Measurements from ENCODE around the gene AMIGO3. TPM values are rescaled to one million over a fixed set of nuclear protein-coding genes. Genes with fewer than 3 reads are reported as not detected.

Gene AMIGO3
- polyA plus RNA-seq, 1 donor (not counting 4 experiments of a cell fraction or from before 2014, with no cell fraction given): 0.03 TPM

DNA sequence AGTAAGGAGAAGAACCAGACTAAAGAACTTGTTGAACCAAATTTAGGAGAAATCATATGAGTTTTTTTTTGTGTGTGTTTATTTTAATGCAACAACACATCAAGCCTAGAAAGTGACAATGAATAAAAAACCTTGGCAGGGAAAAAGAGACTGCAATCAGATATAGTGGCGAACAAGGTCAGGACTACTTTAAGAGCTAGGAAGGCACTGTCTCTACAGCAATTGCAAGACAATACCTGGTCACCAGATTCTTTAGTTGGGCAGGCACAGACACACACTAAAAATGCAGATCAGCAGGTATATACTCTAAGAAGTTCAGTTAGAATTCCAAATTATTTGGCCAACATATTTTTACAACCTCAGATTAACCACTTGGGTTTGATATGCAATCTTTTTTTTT, 35.1 kb upstream of the AMIGO3 start:
- Histone ChIP-seq H3K9me3 (ENCODE audit: control insufficient read depth, low read depth, low read length) (no peaks in the 10 kb centered on the region), H3K79me2 (ENCODE audit: control insufficient read depth, insufficient read depth, low read length) (peaks cover 33% of the 10 kb centered on the region), H3K27ac (ENCODE audit: control insufficient read depth, insufficient read depth, low read length) (no peak overlapping the region), H3K9ac (ENCODE audit: control insufficient read depth, extremely low read depth, insufficient read depth, low read length) (no peak overlapping the region), H4K20me1 (ENCODE audit: control insufficient read depth, extremely low read depth, insufficient read depth, low read length) (no peaks in the 10 kb centered on the region), H3K4me3 (ENCODE audit: control insufficient read depth in 2 of 3, extremely low read depth in 1 of 3, insufficient read depth in 2 of 3, low read depth in 1 of 3, low read length in 3 of 3) (no peak overlapping the region), H3K9me1 (ENCODE audit: control insufficient read depth, extremely low read depth, insufficient read depth, low read length) (no peaks in the 10 kb centered on the region), H3K36me3 (ENCODE audit: control insufficient read depth in 2 of 2, extremely low read depth in 1 of 2, insufficient read depth in 2 of 2, low read length in 2 of 2) (peaks cover 2 to 6% of the 10 kb centered on the region in 2 experiments), H2AFZ (ENCODE audit: control insufficient read depth, low read length) (no peak overlapping the region), H3K27me3 (ENCODE audit: control insufficient read depth, extremely low read depth, insufficient read depth, low read length) (no peaks in the 10 kb centered on the region), H3K4me2 (ENCODE audit: control insufficient read depth, extremely low read depth, insufficient read depth, low read depth, low read length) (no peak overlapping the region), H3K4me1 (ENCODE audit: control insufficient read depth, extremely low read depth, insufficient read depth, low read length) (no peaks in the 10 kb centered on the region)
- dilution Hi-C loops (cut with MboI; ENCODE audit: extremely low pct_ligation_motif_present, low sequenced_read_pairs): no loop called here
- FAIRE-seq: no peak
- TF ChIP-seq, protein P1, sequence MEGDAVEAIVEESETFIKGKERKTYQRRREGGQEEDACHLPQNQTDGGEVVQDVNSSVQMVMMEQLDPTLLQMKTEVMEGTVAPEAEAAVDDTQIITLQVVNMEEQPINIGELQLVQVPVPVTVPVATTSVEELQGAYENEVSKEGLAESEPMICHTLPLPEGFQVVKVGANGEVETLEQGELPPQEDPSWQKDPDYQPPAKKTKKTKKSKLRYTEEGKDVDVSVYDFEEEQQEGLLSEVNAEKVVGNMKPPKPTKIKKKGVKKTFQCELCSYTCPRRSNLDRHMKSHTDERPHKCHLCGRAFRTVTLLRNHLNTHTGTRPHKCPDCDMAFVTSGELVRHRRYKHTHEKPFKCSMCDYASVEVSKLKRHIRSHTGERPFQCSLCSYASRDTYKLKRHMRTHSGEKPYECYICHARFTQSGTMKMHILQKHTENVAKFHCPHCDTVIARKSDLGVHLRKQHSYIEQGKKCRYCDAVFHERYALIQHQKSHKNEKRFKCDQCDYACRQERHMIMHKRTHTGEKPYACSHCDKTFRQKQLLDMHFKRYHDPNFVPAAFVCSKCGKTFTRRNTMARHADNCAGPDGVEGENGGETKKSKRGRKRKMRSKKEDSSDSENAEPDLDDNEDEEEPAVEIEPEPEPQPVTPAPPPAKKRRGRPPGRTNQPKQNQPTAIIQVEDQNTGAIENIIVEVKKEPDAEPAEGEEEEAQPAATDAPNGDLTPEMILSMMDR (optimal IDR thresholded peaks at IDR 0.05 in 1 of 3, IDR thresholded peaks at IDR 0.05 in 1 of 3, conservative IDR thresholded peaks at IDR 0.05 in 1 of 3; ENCODE audit: extremely low read depth in 1 of 3, insufficient read depth in 2 of 3, low read length in 3 of 3): no peak
- TF ChIP-seq EZH2 (IDR thresholded peaks at IDR 0.05; ENCODE audit: low read length): no peak
- DNase-seq (ENCODE audit: low read depth, low spot score): no peak

DNA sequence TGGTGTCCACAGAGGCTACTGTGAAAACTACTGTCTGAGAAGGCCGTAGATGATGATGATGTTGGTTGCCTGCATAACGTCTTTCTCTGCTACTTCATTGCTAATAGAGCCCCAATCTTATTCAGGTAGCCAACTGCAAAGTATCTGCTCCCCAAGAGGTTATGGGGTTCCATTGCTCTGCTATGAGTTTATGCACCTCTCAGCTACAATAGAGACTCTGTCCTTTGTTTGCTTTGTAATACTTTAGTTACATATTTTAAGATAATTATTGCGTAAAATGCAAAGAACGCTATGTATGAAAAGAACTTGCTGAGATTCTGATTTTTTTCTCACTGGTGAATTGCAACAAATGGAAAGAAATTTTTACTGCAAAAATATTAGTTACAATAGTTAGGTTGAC, 32.0 kb upstream of the AMIGO3 start:
- Histone ChIP-seq H4K20me1 (ENCODE audit: control insufficient read depth, extremely low read depth, insufficient read depth, low read length) (no peaks in the 10 kb centered on the region), H3K27me3 (ENCODE audit: control insufficient read depth, extremely low read depth, insufficient read depth, low read length) (no peaks in the 10 kb centered on the region), H3K4me2 (ENCODE audit: control insufficient read depth, extremely low read depth, insufficient read depth, low read depth, low read length) (no peak overlapping the region), H3K4me1 (ENCODE audit: control insufficient read depth, extremely low read depth, insufficient read depth, low read length) (peaks cover 7% of the 10 kb centered on the region), H3K9me3 (ENCODE audit: control insufficient read depth, low read depth, low read length) (no peaks in the 10 kb centered on the region), H3K27ac (ENCODE audit: control insufficient read depth, insufficient read depth, low read length) (no peak overlapping the region), H2AFZ (ENCODE audit: control insufficient read depth, low read length) (no peak overlapping the region), H3K4me3 (ENCODE audit: control insufficient read depth in 2 of 3, extremely low read depth in 1 of 3, insufficient read depth in 2 of 3, low read depth in 1 of 3, low read length in 3 of 3) (no peak overlapping the region), H3K9ac (ENCODE audit: control insufficient read depth, extremely low read depth, insufficient read depth, low read length) (no peak overlapping the region), H3K9me1 (ENCODE audit: control insufficient read depth, extremely low read depth, insufficient read depth, low read length) (no peaks in the 10 kb centered on the region), H3K36me3 (ENCODE audit: control insufficient read depth in 2 of 2, extremely low read depth in 1 of 2, insufficient read depth in 2 of 2, low read length in 2 of 2) (peaks cover 4 to 15% of the 10 kb centered on the region in 2 experiments), H3K79me2 (ENCODE audit: control insufficient read depth, insufficient read depth, low read length) (peaks cover 22% of the 10 kb centered on the region)
- FAIRE-seq (no peak), DNase-seq (ENCODE audit: low read depth, low spot score) (no peak)
- dilution Hi-C loops (cut with MboI; ENCODE audit: extremely low pct_ligation_motif_present, low sequenced_read_pairs): no loop called here
- TF ChIP-seq, protein P1 (optimal IDR thresholded peaks at IDR 0.05 in 1 of 3, IDR thresholded peaks at IDR 0.05 in 1 of 3, conservative IDR thresholded peaks at IDR 0.05 in 1 of 3; ENCODE audit: extremely low read depth in 1 of 3, insufficient read depth in 2 of 3, low read length in 3 of 3): no peak
- TF ChIP-seq EZH2 (IDR thresholded peaks at IDR 0.05; ENCODE audit: low read length): no peak
